Fibroblast of lung (primary cell): ENCODE data around the gene ZNF771. TPM values are rescaled to one million over a fixed set of nuclear protein-coding genes. Genes with fewer than 3 reads are reported as not detected.

Source experiments
- DNase-seq, 2 donors: peaks; one replicate each; pipeline versions ENCODE4 v3.0.0 to v3.0.0-alpha.2; 2010; ENCODE audit warnings: low read depth in 2 of 2
- H2AFZ ChIP-seq: 2 replicates; pipeline ENCODE4 v1.5.1; 2012; ENCODE audit warnings: low read length, control low read depth, inconsistent platforms
- H3K27ac ChIP-seq: 2 replicates; pipeline ENCODE4 v1.5.1; 2011; ENCODE audit warnings: low read length, control low read depth; ENCODE audit not compliant: insufficient read depth
- H3K27me3 ChIP-seq: 2 replicates; pipeline ENCODE4 v1.5.1; 2011; ENCODE audit warnings: mild to moderate bottlenecking, low read length; ENCODE audit not compliant: control insufficient read depth, insufficient read depth
- H3K36me3 ChIP-seq: 2 replicates; pipeline ENCODE4 v1.5.1; 2011; ENCODE audit warnings: low read length; ENCODE audit not compliant: control insufficient read depth, insufficient read depth
- H3K4me1 ChIP-seq: 2 replicates; pipeline ENCODE4 v1.5.1; 2011; ENCODE audit warnings: low read length; ENCODE audit not compliant: control insufficient read depth, insufficient read depth; ENCODE audit errors: extremely low read depth
- H3K4me2 ChIP-seq: 2 replicates; pipeline ENCODE4 v1.5.1; 2011; ENCODE audit warnings: low read length, control low read depth; ENCODE audit not compliant: insufficient read depth; ENCODE audit errors: extremely low read depth
- H3K4me3 ChIP-seq, 4 experiments: fragments of 200-600 bp in 1 of 4; sonication (generic) in 1 of 4; replicated peaks in 1 of 4; 2 replicates each; pipeline ENCODE4 v1.5.1; 2011 to 2016; ENCODE audit warnings: low read length in 4 of 4, low read depth in 3 of 4, mild to moderate bottlenecking in 3 of 4, control low read depth in 2 of 4, inconsistent platforms in 1 of 4, mixed read lengths in 1 of 4; ENCODE audit not compliant: insufficient read depth in 1 of 4; ENCODE audit errors: control extremely low read depth in 1 of 4
- H3K79me2 ChIP-seq: 2 replicates; pipeline ENCODE4 v1.5.1; 2012; ENCODE audit warnings: mild to moderate bottlenecking, low read length, inconsistent platforms; ENCODE audit not compliant: control insufficient read depth, insufficient read depth
- H3K9ac ChIP-seq: 2 replicates; pipeline ENCODE4 v1.5.1; 2011; ENCODE audit warnings: mild to moderate bottlenecking, low read length, control low read depth; ENCODE audit not compliant: insufficient read depth
- H3K9me3 ChIP-seq: 2 replicates; pipeline ENCODE4 v1.5.1; 2012; ENCODE audit warnings: low read depth, low read length; ENCODE audit not compliant: control insufficient read depth, insufficient read depth
- H4K20me1 ChIP-seq: 2 replicates; pipeline ENCODE4 v1.5.1; 2011; ENCODE audit warnings: low read length; ENCODE audit not compliant: control insufficient read depth, insufficient read depth; ENCODE audit errors: extremely low read depth
- EZH2 ChIP-seq: IDR thresholded peaks from 2 replicates; pipeline ENCODE4 v1.5.1; 2012; ENCODE audit warnings: low read length, control low read depth, mild to moderate bottlenecking; ENCODE audit errors: missing control alignments
- polyA plus RNA-seq, 2 donors: library from polyadenylated mRNA; depleted of rRNA in 1 of 2; stranded (reverse) in 1 of 2; unstranded in 1 of 2; fragments of >200 nt; gene quantifications; 2 replicates each; pipeline ENCODE4 v1.2.1, GENCODE V29; 2011 to 2012; ENCODE audit warnings: missing spikeins in 1 of 2
- total RNA-seq: library from RNA; depleted of rRNA; stranded (reverse); fragments of >200 nt; gene quantifications from 2 replicates; pipeline ENCODE4 v1.2.1, GENCODE V29; 2014
- TF ChIP-seq, protein P1 (sequence below), 2 donors: IDR thresholded peaks in 1 of 2; conservative IDR thresholded peaks in 1 of 2; 1 replicate in 1 of 2; 2 replicates in 1 of 2; pipeline ENCODE4 v1.5.1; 2011 to 2012; ENCODE audit warnings: low read length in 2 of 2, control low read depth in 1 of 2, inconsistent platforms in 1 of 2, low read depth in 1 of 2, mild to moderate bottlenecking in 1 of 2

The ZNF771 gene
- total and polyA plus RNA-seq, 2 donors (not counting 1 experiment from before 2014, with no cell fraction given) = 3.1 to 8.4 TPM

- peaks cover 11% of the 10 kb centered on the region for H3K79me2 ChIP-seq
- H3K4me2 ChIP-seq = peak overlapping the region; percentile 99
- no peak for DNase-seq
- H3K36me3 ChIP-seq = peaks cover 5% of the 10 kb centered on the region
- H3K27ac ChIP-seq = peak overlapping the region; percentile 91
- no peaks in the 10 kb centered on the region for H3K9me3 ChIP-seq
- H3K4me3 ChIP-seq = peak overlapping the region; percentile 79 to 99 (median 80)
- peak overlapping the region; percentile 88 for H2AFZ ChIP-seq
- no peaks in the 10 kb centered on the region for H4K20me1 ChIP-seq
- peak overlapping the region; percentile 93 for H3K9ac ChIP-seq
- H3K27me3 ChIP-seq = no peaks in the 10 kb centered on the region
- H3K4me1 ChIP-seq = peaks cover 7% of the 10 kb centered on the region
- TF ChIP-seq, protein P1, sequence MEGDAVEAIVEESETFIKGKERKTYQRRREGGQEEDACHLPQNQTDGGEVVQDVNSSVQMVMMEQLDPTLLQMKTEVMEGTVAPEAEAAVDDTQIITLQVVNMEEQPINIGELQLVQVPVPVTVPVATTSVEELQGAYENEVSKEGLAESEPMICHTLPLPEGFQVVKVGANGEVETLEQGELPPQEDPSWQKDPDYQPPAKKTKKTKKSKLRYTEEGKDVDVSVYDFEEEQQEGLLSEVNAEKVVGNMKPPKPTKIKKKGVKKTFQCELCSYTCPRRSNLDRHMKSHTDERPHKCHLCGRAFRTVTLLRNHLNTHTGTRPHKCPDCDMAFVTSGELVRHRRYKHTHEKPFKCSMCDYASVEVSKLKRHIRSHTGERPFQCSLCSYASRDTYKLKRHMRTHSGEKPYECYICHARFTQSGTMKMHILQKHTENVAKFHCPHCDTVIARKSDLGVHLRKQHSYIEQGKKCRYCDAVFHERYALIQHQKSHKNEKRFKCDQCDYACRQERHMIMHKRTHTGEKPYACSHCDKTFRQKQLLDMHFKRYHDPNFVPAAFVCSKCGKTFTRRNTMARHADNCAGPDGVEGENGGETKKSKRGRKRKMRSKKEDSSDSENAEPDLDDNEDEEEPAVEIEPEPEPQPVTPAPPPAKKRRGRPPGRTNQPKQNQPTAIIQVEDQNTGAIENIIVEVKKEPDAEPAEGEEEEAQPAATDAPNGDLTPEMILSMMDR (conservative IDR thresholded peaks at IDR 0.05 in 1 of 2, IDR thresholded peaks at IDR 0.05 in 1 of 2; ENCODE audit: low read depth in 1 of 2, low read length in 2 of 2) = no peak
- no peak for TF ChIP-seq EZH2
Observed at GRCh38 chr16:30445149-30445407, 37.7 kb downstream of the ZNF771 start.

DNA sequence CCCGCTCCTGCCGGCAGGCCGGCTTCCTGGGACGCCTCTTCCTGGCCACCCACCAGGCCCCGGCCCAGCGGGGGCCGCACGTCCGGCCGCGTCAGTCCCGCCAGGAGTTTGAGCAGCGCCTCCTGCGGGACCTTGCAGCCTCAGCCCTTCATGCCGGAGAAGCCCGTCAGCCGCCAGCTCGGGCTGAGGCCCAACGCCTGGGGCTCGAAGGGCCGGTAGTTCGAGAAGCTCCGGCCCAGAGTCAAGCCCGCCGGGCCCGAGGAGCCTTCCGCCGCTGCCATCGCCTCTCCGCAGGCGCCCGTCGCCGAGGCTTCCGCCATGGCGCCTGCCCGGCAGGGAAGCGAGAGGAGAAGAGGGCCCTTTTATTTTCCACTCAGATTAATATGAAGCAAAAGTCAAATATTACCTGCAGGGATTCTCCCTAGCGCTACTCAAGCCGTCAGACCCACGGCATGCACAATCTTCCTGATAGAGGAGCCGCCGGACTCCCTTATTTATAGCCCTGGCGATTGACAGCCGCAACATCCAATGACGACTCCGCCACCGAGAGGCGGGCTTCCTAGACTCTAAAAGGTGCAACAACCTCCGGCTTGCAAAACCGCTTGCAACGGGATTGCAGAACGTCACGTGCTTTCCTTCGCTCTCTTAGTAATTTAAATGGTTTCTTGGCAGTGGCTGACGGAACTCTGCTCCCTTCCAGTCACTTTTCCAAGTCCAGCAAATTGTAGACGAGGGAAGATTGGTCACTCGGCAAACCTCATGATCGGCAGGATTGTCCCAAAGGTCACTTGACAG lies 38.2 kb downstream of the ZNF771 start, which contains the start of gene SEPHS2:
Gene SEPHS2 (minus strand): TSS at position 467 of the 795 bp plus-strand sequence. CDS start 147 bp downstream, at position 320.
- DNase-seq = peak; percentile 98 to 99
- no peaks in the 10 kb centered on the region for H4K20me1 ChIP-seq
- H3K27me3 ChIP-seq = no peaks in the 10 kb centered on the region
- peak within 1 kb of the TSS; percentile 93 for H3K9ac ChIP-seq
- TF ChIP-seq EZH2 = no peak
- TF ChIP-seq, protein P1 (conservative IDR thresholded peaks at IDR 0.05 in 1 of 2, IDR thresholded peaks at IDR 0.05 in 1 of 2; ENCODE audit: low read depth in 1 of 2, low read length in 2 of 2) = peak; percentile 40
- H3K4me2 ChIP-seq = peak within 1 kb of the TSS; percentile 99
- H3K27ac ChIP-seq = peak within 1 kb of the TSS; percentile 91
- H3K4me3 ChIP-seq = peak within 1 kb of the TSS; percentile 79 to 99 (median 80)
- peaks cover 11% of the 10 kb centered on the region for H3K79me2 ChIP-seq
- H3K4me1 ChIP-seq = peaks cover 7% of the 10 kb centered on the region
- H2AFZ ChIP-seq = peak within 1 kb of the TSS; percentile 88
- peaks cover 5% of the 10 kb centered on the region for H3K36me3 ChIP-seq
- no peaks in the 10 kb centered on the region for H3K9me3 ChIP-seq

- H3K4me3 ChIP-seq = peak overlapping the region; percentile 79 to 99 (median 80)
- no peaks in the 10 kb centered on the region for H3K9me3 ChIP-seq
- H3K27me3 ChIP-seq = no peaks in the 10 kb centered on the region
- H3K4me1 ChIP-seq = peaks cover 7% of the 10 kb centered on the region
- peak overlapping the region; percentile 20 for H3K9ac ChIP-seq
- TF ChIP-seq EZH2 = no peak
- TF ChIP-seq, protein P1 (conservative IDR thresholded peaks at IDR 0.05 in 1 of 2, IDR thresholded peaks at IDR 0.05 in 1 of 2; ENCODE audit: low read depth in 1 of 2, low read length in 2 of 2) = no peak
- H3K27ac ChIP-seq = peak overlapping the region; percentile 91
- H3K79me2 ChIP-seq = peaks cover 11% of the 10 kb centered on the region
- H4K20me1 ChIP-seq = no peaks in the 10 kb centered on the region
- H3K4me2 ChIP-seq = peak overlapping the region; percentile 83
- H3K36me3 ChIP-seq = peaks cover 5% of the 10 kb centered on the region
- H2AFZ ChIP-seq = peak overlapping the region; percentile 84
- DNase-seq = no peak
Observed at GRCh38 chr16:30446203-30446595, 38.8 kb downstream of the ZNF771 start.
